GM20431 (cell line): Measurements from ENCODE around the gene DEK.

ENCODE experiments used
- in situ Hi-C: fragments of 300-500 bp; cut with MseI, MboI; formaldehyde crosslinking; loops from one replicate; pipeline ENCODE4 v1.15.0; 2020; ENCODE audit warnings: low sequenced_read_pairs; ENCODE audit not compliant: unreplicated experiment

DEK gene

DNA sequence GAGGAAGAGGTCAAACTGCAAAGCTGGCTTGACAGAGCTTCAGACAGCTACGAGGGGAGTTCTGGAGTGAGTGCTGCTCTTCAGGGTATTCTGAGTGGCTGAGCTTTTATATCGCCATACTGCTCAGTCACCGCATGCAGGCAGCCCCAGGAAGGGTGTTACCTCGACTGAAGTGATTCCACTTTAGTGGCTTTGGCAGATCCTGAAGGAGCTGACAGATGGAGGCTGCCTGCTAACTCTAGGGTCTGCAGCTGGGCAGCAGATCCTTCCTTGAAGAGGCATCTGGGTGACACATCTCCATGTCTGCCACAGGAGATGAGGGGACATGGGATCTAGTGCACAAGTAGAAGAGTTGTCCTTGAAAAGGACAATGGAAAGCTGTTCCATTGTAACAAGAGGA, 3.7 kb upstream of the DEK start:
- in situ Hi-C loops, result no loop called here

DNA sequence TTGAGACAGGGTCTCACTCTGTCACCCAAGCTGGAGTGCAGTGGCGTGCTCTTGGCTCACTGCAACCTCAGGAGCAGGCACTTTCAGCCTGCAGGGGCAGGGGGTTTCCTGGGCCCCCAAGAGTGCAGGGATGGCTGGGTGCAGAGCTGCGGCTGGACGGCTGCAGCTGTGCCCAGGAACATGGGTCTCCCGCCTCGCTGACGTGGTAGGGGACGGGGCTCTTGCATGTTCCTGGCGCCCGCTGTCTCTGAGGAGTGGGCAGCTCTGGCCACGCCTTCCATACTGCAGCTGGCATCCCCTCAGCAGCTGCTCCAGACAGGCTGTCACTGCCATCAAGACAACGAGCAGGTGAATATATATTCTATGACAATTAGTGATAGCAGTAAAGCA, 2.2 kb upstream of the DEK start:
- in situ Hi-C loops, result no loop called here

- in situ Hi-C loops, result no loop called here
These were observed 1.6 kb upstream of the DEK start for GRCh38 chr6:18265787-18266522.

- in situ Hi-C loops, result no loop called here
These were observed 620 bp upstream of the DEK start for GRCh38 chr6:18264923-18265377.

DNA sequence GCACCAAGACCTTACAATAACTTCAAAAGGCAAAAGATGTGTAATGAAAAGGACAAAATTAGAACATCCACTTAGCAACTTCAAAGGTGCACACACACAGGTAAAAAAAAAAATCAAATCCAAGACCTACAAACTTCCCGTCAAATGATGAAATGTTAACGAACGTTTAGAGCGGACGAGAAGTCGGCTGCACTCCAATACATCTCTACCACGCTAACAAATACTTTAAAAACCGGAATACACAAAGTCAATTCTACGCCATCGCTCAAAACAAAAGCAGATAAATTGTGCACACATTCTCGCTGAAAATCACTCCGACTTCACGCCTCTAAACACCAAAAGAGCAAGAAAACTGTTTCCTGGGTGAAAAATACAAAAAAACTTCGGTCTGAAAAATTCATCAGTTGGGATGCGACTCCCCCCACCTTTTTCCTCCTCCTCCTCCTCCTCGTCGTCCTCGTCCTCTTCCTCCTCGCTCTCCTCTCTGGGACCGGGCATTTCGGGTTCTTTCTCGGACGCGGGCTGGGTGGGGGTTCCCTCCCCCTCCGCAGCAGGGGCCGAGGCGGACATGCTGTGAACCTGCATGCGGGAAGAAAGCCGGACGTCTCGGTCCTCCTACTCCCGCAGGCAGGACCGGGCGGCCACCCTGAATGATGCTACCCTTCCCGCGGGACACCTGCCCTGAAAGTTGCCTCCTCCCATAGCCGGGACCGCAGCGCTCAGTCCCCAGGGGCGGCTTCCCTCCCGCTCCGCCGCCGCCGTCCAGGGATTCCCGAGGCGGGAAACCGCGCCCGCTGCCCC, 712 bp downstream of the DEK start:
- in situ Hi-C loops, result no loop called here

- in situ Hi-C loops, result no loop called here
These were observed 1.5 kb downstream of the DEK start for GRCh38 chr6:18262702-18263417.

DNA sequence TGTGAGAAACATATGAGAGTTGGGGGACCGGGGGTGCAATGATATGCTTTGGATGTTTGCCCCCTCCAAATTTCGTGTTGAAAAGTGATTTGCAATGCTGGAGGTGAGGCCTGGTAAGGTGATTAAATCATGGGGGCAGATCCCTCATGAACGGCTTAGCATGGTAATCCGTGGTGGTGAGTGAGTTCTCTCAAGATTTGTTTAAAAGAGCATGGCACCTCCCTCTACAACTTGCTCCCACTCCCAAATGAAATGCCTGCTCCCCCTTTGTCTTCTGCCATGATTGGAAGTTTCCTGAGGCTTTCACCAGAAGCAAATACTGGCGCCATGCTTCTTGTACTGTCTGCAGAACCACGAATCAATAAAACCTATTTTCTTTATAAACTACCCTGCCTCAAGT, 2.5 kb downstream of the DEK start:
- in situ Hi-C loops, result no loop called here

DNA sequence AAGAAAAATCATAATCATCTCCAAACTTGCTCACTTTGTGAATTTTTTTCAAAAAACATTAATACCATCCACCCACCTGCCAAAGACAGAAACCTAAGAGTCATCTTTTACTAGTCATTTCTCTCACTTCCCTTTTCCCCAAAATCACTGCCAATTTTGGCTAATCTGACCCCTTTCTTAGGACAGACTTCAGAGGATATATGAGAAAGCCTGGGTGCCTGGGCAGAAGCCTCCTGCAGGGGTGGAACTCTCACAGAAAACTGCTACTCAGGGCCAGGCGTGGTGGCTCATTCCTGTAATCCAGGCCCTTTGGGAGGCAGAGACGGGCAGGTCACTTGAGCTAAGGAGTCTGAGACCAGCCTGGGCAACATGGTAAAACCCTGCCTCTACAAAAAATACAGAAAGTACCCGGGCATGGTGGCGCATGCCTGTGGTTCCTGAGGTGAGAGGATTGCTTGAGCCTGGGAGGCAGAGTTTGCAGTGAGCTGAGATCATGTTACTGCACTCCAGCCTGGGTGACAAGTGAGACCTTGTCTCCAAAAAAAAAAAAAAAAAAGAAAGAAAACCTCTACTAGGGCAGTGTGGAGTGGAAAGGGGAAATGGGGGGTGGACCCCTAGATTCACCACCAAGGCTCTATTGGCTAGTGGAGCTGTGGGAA, 3.8 kb downstream of the DEK start:
- in situ Hi-C loops, result no loop called here

- in situ Hi-C loops, result no loop called here
These were observed 4.5 kb downstream of the DEK start for GRCh38 chr6:18259675-18260447.

DNA sequence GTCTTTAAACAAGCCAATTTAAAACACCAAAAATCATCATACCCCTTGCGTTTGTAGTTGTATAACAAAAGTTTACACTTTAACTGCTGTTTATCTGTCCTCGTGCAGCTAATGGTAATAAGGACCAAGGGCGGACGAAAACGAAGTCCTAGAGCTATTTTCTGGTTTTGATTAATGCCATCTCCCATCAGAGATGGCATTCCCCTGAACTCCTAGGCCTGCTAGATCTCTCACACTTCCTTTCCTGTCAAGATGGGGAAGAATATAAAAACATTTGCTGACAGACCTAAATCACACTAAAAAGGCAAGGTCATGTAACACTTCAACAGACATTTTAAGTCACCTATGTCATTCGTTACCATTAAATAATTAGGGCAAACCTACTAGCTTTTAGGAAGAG, 9.5 kb downstream of the DEK start:
- in situ Hi-C loops, result no loop called here

- in situ Hi-C loops, result no loop called here
These were observed 10.7 kb downstream of the DEK start for GRCh38 chr6:18253635-18254034.

DNA sequence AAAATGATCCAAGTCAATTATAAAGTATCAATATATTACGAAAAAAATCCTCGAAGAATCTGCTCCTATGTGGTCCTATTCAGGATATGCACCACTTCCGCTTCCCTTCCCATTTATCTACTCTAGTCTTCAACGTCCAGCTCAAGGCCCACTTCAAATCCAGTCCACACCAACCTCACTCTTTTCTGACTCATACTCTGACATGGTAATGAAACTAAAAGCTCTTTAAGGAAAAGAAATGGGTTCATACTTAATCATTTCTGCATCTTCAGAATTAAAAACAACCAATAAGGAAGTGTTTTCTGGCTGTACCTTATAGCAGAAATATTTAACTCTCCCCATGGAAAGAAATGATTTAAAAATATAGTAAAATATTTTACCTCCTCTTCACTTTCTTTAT, 15.1 kb downstream of the DEK start:
- in situ Hi-C loops, result no loop called here

DNA sequence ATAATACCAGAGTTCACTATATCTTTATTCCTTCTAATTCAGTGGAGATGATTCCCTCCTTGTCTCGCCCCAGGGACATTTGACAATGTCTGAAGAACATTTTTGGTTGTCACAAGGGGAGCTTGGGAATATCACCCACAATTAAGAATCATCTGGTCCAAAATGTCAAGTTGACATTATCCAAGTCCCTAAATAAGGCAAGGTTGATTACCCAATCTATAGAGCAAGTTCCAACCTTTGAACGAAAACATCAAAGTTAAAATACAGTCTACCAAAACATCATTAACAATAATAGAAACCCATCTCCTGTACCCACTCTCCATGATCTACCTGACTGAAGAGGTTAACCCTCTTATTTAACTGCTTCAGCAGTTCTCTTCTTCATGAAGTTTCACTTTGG, 15.6 kb downstream of the DEK start:
- in situ Hi-C loops, result no loop called here

DNA sequence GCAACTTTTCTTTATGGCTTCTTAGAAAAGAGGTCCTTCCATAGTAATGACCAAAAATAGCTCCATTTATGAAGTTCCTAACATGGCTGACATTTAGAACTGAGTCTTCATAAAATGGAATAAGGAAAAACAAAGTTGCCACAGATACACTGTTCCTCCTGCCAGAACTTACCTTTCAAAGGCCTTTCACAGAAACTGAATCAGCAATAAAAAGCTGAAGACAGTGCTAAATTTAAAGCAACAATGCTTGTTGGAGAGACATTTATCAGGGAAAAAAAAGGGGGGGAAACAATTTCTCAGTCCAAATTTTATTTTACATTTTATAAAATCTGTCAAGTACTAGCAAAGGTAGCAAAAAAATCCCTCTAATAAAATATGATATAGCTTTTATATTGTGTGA, 17.3 kb downstream of the DEK start:
- in situ Hi-C loops, result no loop called here

GRCh38 chr6:18246205-18246604, 18.1 kb downstream of the DEK start:
- in situ Hi-C loops, result no loop called here

GRCh38 chr6:18245642-18246041, 18.7 kb downstream of the DEK start:
- in situ Hi-C loops, result no loop called here

DNA sequence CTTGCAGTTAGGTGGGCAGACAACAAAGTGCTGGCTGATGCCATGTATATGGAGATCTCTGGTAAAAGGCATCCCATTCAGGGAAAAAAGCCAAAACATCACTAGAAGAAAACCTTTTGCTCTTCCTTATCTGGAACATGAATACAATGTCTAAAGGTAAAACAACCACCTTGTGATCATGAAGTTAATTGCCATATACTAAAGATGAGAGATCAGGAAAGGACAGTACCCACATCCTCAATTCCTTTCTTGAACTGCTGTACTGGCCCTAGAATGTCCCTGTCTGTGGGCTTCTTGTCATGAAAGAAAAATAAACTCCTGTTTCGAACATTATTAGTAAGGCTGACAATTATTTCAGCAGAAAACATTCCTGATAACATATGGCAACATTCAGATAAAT, 19.3 kb downstream of the DEK start:
- in situ Hi-C loops, result no loop called here

- in situ Hi-C loops, result no loop called here
These were observed 20.1 kb downstream of the DEK start for GRCh38 chr6:18244251-18244650.

- in situ Hi-C loops, result no loop called here
These were observed 20.9 kb downstream of the DEK start for GRCh38 chr6:18243302-18243893.
